AG04450 (cell line): ENCODE measurements around the gene CDPF1. TPM values are rescaled to one million over a fixed set of nuclear protein-coding genes. Genes with fewer than 3 reads are reported as not detected.
A peak's percentile ranks its signal among the peaks of the same experiment; 100 is the strongest.

Source experiments
- CTCF ChIA-PET: fragments of 300-600, 350-600 bp; formaldehyde crosslinking; extraction: SDS; loops from one replicate; lab custom pipeline; 2022; ENCODE audit warnings: antibody characterized with exemption, inconsistent platforms; lab: Charles Lee
- POLR2A ChIA-PET: fragments of 350-600 bp; formaldehyde crosslinking; extraction: SDS; loops from one replicate; lab custom pipeline; 2021; ENCODE audit warnings: antibody characterized with exemption, inconsistent platforms; lab: Yijun Ruan, JAX
- DNase-seq: peaks from one replicate; pipeline ENCODE4 v3.0.0-alpha.2; 2011; ENCODE audit warnings: low read depth, low spot score
- H3K27ac ChIP-seq: one replicate; pipeline ENCODE4 v1.5.1; 2012; ENCODE audit warnings: low read depth, low read length, control low read depth
- H3K27me3 ChIP-seq: one replicate; pipeline ENCODE4 v1.6.0; 2012; ENCODE audit warnings: low read length; ENCODE audit not compliant: control insufficient read depth, insufficient read depth
- H3K4me3 ChIP-seq: 2 replicates; pipeline ENCODE4 v1.5.1; 2011; ENCODE audit warnings: mild to moderate bottlenecking, low read depth, low read length, control low read depth
- H3K9me3 ChIP-seq: 2 replicates; pipeline ENCODE4 v1.5.1; 2012; ENCODE audit warnings: low read length; ENCODE audit not compliant: control insufficient read depth, insufficient read depth
- CTCF ChIP-seq: IDR thresholded peaks from 2 replicates; pipeline ENCODE4 v1.5.1; 2011; ENCODE audit warnings: low read depth, low read length, control low read depth, inconsistent platforms
- polyA plus RNA-seq: library from polyadenylated mRNA; depleted of rRNA; stranded (reverse); fragments of >200 nt; gene quantifications from 2 replicates; pipeline ENCODE4 v1.2.3, GENCODE V29; 2011; rRNA removed

Gene CDPF1
- polyA plus RNA-seq, 1 experiment, result 7.7 TPM

DNA sequence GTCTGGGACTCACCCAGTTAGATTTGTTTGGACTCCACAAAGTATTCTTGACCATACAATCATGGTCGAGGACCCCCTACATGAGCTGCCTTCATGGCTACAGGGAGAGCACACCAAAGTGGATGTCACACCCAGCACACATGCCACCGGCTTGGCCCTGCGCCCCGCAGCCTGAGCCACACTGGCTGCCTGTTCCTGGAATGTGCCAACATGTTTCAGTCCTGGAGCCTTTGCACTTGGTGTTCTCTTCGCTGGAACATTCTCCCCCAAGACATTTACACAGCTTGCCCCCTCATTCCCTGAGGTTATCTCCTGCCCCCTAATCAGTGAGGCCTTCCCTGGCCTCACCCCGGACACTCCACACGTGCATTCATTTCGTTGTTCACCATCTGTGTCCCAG lies 53.8 kb downstream of the CDPF1 start:
- DNase-seq, result no peak
- CTCF ChIA-PET, result no interaction called here
- POLR2A ChIA-PET, result no interaction called here
- Histone ChIP-seq H3K9me3 (no peaks in the 10 kb centered on the region; the same call in 1 of the 2 replicates), H3K4me3 (no peak overlapping the region), H3K27ac (no peak overlapping the region), H3K27me3 (no peaks in the 10 kb centered on the region)
- TF ChIP-seq CTCF, result no peak

DNA sequence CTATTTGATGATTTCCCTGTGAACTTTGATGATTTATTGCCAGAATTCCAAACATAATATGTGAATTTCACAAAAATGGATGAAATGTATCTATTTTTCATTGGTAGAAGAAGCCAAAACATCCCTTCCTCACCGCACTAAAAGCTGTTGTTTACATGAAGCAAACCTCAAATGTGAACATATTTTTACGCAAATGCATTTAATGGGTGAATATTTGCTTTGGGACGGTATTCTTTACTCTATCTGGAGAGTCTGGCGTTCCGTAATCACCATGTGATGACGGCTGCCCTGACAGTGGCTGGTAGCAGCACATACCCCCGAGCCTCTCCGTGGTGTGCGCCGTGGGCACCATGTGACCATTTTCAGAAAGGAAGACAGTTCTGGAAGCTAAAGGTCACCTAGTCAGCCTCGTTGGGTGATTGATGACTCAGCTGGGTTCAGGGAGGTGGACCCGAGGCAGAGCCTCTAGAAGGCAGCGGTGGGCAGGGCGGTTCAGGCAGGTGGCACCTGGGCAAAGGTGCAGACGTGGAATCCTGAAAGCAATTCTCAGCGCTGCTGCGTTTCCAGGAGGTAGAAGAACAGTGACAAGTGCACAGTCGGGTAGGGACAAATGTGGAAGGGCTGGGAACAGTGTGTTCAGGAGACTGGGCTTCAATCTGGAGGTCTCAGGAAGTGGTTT lies 54.5 kb downstream of the CDPF1 start:
- CTCF ChIA-PET, result no interaction called here
- DNase-seq, result peak; percentile 18

More for the DNA sequence above, 54.5 kb downstream of the CDPF1 start:
- POLR2A ChIA-PET, result no interaction called here
- no peak overlapping the region for H3K4me3 ChIP-seq
- no peak for TF ChIP-seq CTCF
- no peaks in the 10 kb centered on the region for H3K27me3 ChIP-seq
- no peaks in the 10 kb centered on the region; the same call in 1 of the 2 replicates for H3K9me3 ChIP-seq
- H3K27ac ChIP-seq, result no peak overlapping the region

Other genes with a start within 250 kb of the CDPF1 start
- gene PPARA, start 99.8 kb downstream of the CDPF1 start, polyA plus RNA-seq, result 8.5 and 10.4 TPM in 2 replicates
- gene PKDREJ, start 13.1 kb upstream of the CDPF1 start, polyA plus RNA-seq, result 0.01 TPM in 2 replicates
- 23.7 and 25.5 TPM in 2 replicates for gene TTC38, start 17.7 kb upstream of the CDPF1 start, polyA plus RNA-seq
- gene GTSE1, start 46.6 kb upstream of the CDPF1 start, polyA plus RNA-seq, result 3.6 and 4.0 TPM in 2 replicates
- 19.7 and 23.7 TPM in 2 replicates for gene TRMU, start 85.4 kb upstream of the CDPF1 start, polyA plus RNA-seq